Measurements from ENCODE around the gene JOSD2.

Gene JOSD2

GRCh38 chr19:50485284-50485955, 25.6 kb downstream of the JOSD2 start:
- Mint-ChIP-seq H3K4me3 (no peak overlapping the region), H3K27me3 (peaks cover 0 to 4% of the 10 kb centered on the region in 2 donors), H3K9me3 (peaks cover 0 to 1% of the 10 kb centered on the region in 2 donors), H3K4me1 (peaks cover 24 to 35% of the 10 kb centered on the region in 2 donors), H3K36me3 (peaks cover 53 to 65% of the 10 kb centered on the region in 2 donors), H3K27ac (peak overlapping the region; percentile 56)
- ATAC-seq (replicated peaks) (no peak), DNase-seq (no peak)

- DNase-seq (no peak), ATAC-seq (replicated peaks) (no peak)
- peaks cover 0 to 1% of the 10 kb centered on the region in 2 donors for H3K9me3 Mint-ChIP-seq
- peaks cover 0 to 4% of the 10 kb centered on the region in 2 donors for H3K27me3 Mint-ChIP-seq
- peaks cover 48 to 62% of the 10 kb centered on the region in 2 donors for H3K36me3 Mint-ChIP-seq
- no peak overlapping the region for H3K27ac Mint-ChIP-seq
- peaks cover 16 to 40% of the 10 kb centered on the region in 2 donors for H3K4me1 Mint-ChIP-seq
- no peak overlapping the region for H3K4me3 Mint-ChIP-seq
Measured at GRCh38 chr19:50482916-50483315, 28.1 kb downstream of the JOSD2 start.

GRCh38 chr19:50482271-50482855, 28.6 kb downstream of the JOSD2 start:
- Mint-ChIP-seq H3K27me3 (no peaks in the 10 kb centered on the region), H3K4me1 (peaks cover 17 to 40% of the 10 kb centered on the region in 2 donors), H3K36me3 (peaks cover 52 to 63% of the 10 kb centered on the region in 2 donors), H3K9me3 (peaks cover 0 to 1% of the 10 kb centered on the region in 2 donors), H3K27ac (no peak overlapping the region), H3K4me3 (no peak overlapping the region)
- ATAC-seq (replicated peaks) (no peak), DNase-seq (no peak)

- Mint-ChIP-seq H3K36me3 (peaks cover 48 to 60% of the 10 kb centered on the region in 2 donors), H3K27ac (no peak overlapping the region), H3K9me3 (no peaks in the 10 kb centered on the region), H3K4me3 (no peak overlapping the region), H3K27me3 (no peaks in the 10 kb centered on the region), H3K4me1 (peaks cover 19 to 39% of the 10 kb centered on the region in 2 donors)
- ATAC-seq (replicated peaks) = no peak
- no peak for DNase-seq
Measured at GRCh38 chr19:50481351-50482149, 29.4 kb downstream of the JOSD2 start.

- DNase-seq (no peak), ATAC-seq (replicated peaks) (no peak)
- Mint-ChIP-seq H3K27me3 (no peaks in the 10 kb centered on the region), H3K9me3 (peaks cover 0 to 3% of the 10 kb centered on the region in 2 donors), H3K4me3 (no peak overlapping the region), H3K4me1 (peaks cover 23 to 46% of the 10 kb centered on the region in 2 donors), H3K27ac (peak overlapping the region; percentile 68), H3K36me3 (peaks cover 44 to 60% of the 10 kb centered on the region in 2 donors)
Measured at GRCh38 chr19:50480281-50481111, 30.5 kb downstream of the JOSD2 start.

GRCh38 chr19:50479761-50480251, 31.2 kb downstream of the JOSD2 start:
- Mint-ChIP-seq H3K4me3 (no peak overlapping the region), H3K27me3 (no peaks in the 10 kb centered on the region), H3K4me1 (peaks cover 28 to 46% of the 10 kb centered on the region in 2 donors), H3K36me3 (peaks cover 37 to 53% of the 10 kb centered on the region in 2 donors), H3K9me3 (peaks cover 0 to 4% of the 10 kb centered on the region in 2 donors), H3K27ac (no peak overlapping the region)
- DNase-seq (no peak), ATAC-seq (replicated peaks) (no peak)

- peaks cover 28 to 46% of the 10 kb centered on the region in 2 donors for H3K4me1 Mint-ChIP-seq
Measured at GRCh38 chr19:50478901-50479715, 31.9 kb downstream of the JOSD2 start.

GRCh38 chr19:50477751-50478515, 33.1 kb downstream of the JOSD2 start:
- H3K4me1 Mint-ChIP-seq = peaks cover 28 to 46% of the 10 kb centered on the region in 2 donors
- peaks cover 30 to 46% of the 10 kb centered on the region in 2 donors for H3K36me3 Mint-ChIP-seq
- peak overlapping the region; percentile 99 to 100 for H3K4me3 Mint-ChIP-seq
- H3K9me3 Mint-ChIP-seq = peaks cover 0 to 4% of the 10 kb centered on the region in 2 donors
- H3K27ac Mint-ChIP-seq = peak overlapping the region; percentile 63
- DNase-seq = no peak
- no peaks in the 10 kb centered on the region for H3K27me3 Mint-ChIP-seq
- ATAC-seq (replicated peaks) = no peak

More at GRCh38 chr19:50478901-50479715, 31.9 kb downstream of the JOSD2 start:
- Mint-ChIP-seq H3K27ac (no peak overlapping the region), H3K36me3 (peaks cover 34 to 53% of the 10 kb centered on the region in 2 donors), H3K4me3 (no peak overlapping the region), H3K9me3 (peaks cover 0 to 4% of the 10 kb centered on the region in 2 donors), H3K27me3 (no peaks in the 10 kb centered on the region)
- DNase-seq = no peak
- no peak for ATAC-seq (replicated peaks)

- Mint-ChIP-seq H3K36me3 (peaks cover 25 to 38% of the 10 kb centered on the region in 2 donors), H3K27me3 (no peaks in the 10 kb centered on the region), H3K9me3 (peaks cover 0 to 4% of the 10 kb centered on the region in 2 donors), H3K27ac (peak overlapping the region; percentile 98), H3K4me3 (peak overlapping the region; percentile 99 to 100), H3K4me1 (peaks cover 30 to 46% of the 10 kb centered on the region in 2 donors)
- ATAC-seq (replicated peaks) (no peak), DNase-seq (no peak)
Measured at GRCh38 chr19:50476907-50477238, 34.1 kb downstream of the JOSD2 start.

- Mint-ChIP-seq H3K27me3 (no peaks in the 10 kb centered on the region), H3K36me3 (peaks cover 25 to 37% of the 10 kb centered on the region in 2 donors), H3K4me3 (peak within 1 kb of the TSS; percentile 99 to 100), H3K9me3 (peaks cover 0 to 4% of the 10 kb centered on the region in 2 donors), H3K27ac (peak within 1 kb of the TSS; percentile 98), H3K4me1 (peaks cover 30 to 46% of the 10 kb centered on the region in 2 donors)
- ATAC-seq (replicated peaks) (peak; percentile 96 to 98), DNase-seq (peak; percentile 96)
Measured at GRCh38 chr19:50476224-50476906, 34.6 kb downstream of the JOSD2 start, which contains the start of the genes EMC10 and GARIN5A. EMC10 (plus strand) TSS chr19:50476507; CDS start chr19:50476545, 38 bp downstream. GARIN5A (minus strand) TSS chr19:50476848; CDS start chr19:50476388, 460 bp downstream.

- H3K36me3 Mint-ChIP-seq = peaks cover 19 to 32% of the 10 kb centered on the region in 2 donors
- peak overlapping the region; percentile 98 for H3K27ac Mint-ChIP-seq
- H3K4me1 Mint-ChIP-seq = peaks cover 27 to 40% of the 10 kb centered on the region in 2 donors
- H3K27me3 Mint-ChIP-seq = no peaks in the 10 kb centered on the region
- peak in 1 of 2 donors; percentile 8 for ATAC-seq (replicated peaks)
- DNase-seq = no peak
- H3K4me3 Mint-ChIP-seq = peak overlapping the region; percentile 99 to 100
- peaks cover 0 to 4% of the 10 kb centered on the region in 2 donors for H3K9me3 Mint-ChIP-seq
Measured at GRCh38 chr19:50475736-50476223, 35.2 kb downstream of the JOSD2 start.
